Measurements from ENCODE around the gene ZER1.
A peak's percentile ranks its signal among the peaks of the same experiment; 100 is the strongest.

The ZER1 gene

GRCh38 chr9:128771745-128772519, at the start of gene ZER1:
Gene ZER1, minus strand, starts transcription at chr9:128771927. Its CDS starts 16,362 bp downstream, at chr9:128755565.
- peak within 1 kb of the TSS; percentile 98 for H3K4me3 Mint-ChIP-seq
- peak within 1 kb of the TSS; percentile 97 for H3K27ac Mint-ChIP-seq
- H3K9me3 Mint-ChIP-seq, result peaks cover 5% of the 10 kb centered on the region
- peaks cover 13% of the 10 kb centered on the region for H3K4me1 Mint-ChIP-seq (ENCODE audit: low read depth)
- no peaks in the 10 kb centered on the region for H3K27me3 Mint-ChIP-seq (ENCODE audit: low read depth)
- no peaks in the 10 kb centered on the region for H3K36me3 Mint-ChIP-seq (ENCODE audit: low read depth)

- peaks cover 13% of the 10 kb centered on the region for H3K36me3 Mint-ChIP-seq (ENCODE audit: low read depth)
- H3K4me1 Mint-ChIP-seq (ENCODE audit: low read depth), result peaks cover 5% of the 10 kb centered on the region
- H3K9me3 Mint-ChIP-seq, result no peaks in the 10 kb centered on the region
- H3K4me3 Mint-ChIP-seq, result peak overlapping the region; percentile 17
- H3K27me3 Mint-ChIP-seq (ENCODE audit: low read depth), result no peaks in the 10 kb centered on the region
- no peak overlapping the region for H3K27ac Mint-ChIP-seq
Measured at GRCh38 chr9:128820665-128821583, 49.2 kb upstream of the ZER1 start.

GRCh38 chr9:128819716-128820664, 48.3 kb upstream of the ZER1 start:
- Mint-ChIP-seq H3K4me3 (peak overlapping the region; percentile 34), H3K27ac (no peak overlapping the region), H3K9me3 (no peaks in the 10 kb centered on the region), H3K4me1 (ENCODE audit: low read depth) (peaks cover 5% of the 10 kb centered on the region), H3K27me3 (ENCODE audit: low read depth) (no peaks in the 10 kb centered on the region), H3K36me3 (ENCODE audit: low read depth) (peaks cover 13% of the 10 kb centered on the region)

- Mint-ChIP-seq H3K27me3 (ENCODE audit: low read depth) (no peaks in the 10 kb centered on the region), H3K36me3 (ENCODE audit: low read depth) (peaks cover 10% of the 10 kb centered on the region), H3K9me3 (no peaks in the 10 kb centered on the region), H3K4me3 (peak overlapping the region; percentile 72), H3K4me1 (ENCODE audit: low read depth) (peaks cover 5% of the 10 kb centered on the region), H3K27ac (peak overlapping the region; percentile 80)
Measured at GRCh38 chr9:128818839-128819715, 47.4 kb upstream of the ZER1 start.

- H3K36me3 Mint-ChIP-seq (ENCODE audit: low read depth), result peaks cover 9% of the 10 kb centered on the region
- no peaks in the 10 kb centered on the region for H3K27me3 Mint-ChIP-seq (ENCODE audit: low read depth)
- H3K4me3 Mint-ChIP-seq, result peak within 1 kb of the TSS; percentile 82
- H3K27ac Mint-ChIP-seq, result peak within 1 kb of the TSS; percentile 80
- peaks cover 5% of the 10 kb centered on the region for H3K4me1 Mint-ChIP-seq (ENCODE audit: low read depth)
- no peaks in the 10 kb centered on the region for H3K9me3 Mint-ChIP-seq
Measured at GRCh38 chr9:128818099-128818838, 46.5 kb upstream of the ZER1 start, which contains the start of gene ENDOG. Gene ENDOG, plus strand, starts transcription at chr9:128818500. Its CDS starts 185 bp downstream, at chr9:128818685.

- Mint-ChIP-seq H3K36me3 (ENCODE audit: low read depth) (peaks cover 3% of the 10 kb centered on the region), H3K27ac (no peak overlapping the region), H3K4me3 (no peak overlapping the region), H3K9me3 (no peaks in the 10 kb centered on the region), H3K27me3 (ENCODE audit: low read depth) (no peaks in the 10 kb centered on the region), H3K4me1 (ENCODE audit: low read depth) (no peaks in the 10 kb centered on the region)
Measured at GRCh38 chr9:128810873-128811272, 39.1 kb upstream of the ZER1 start.

GRCh38 chr9:128809831-128810230, 38.1 kb upstream of the ZER1 start:
- Mint-ChIP-seq H3K4me1 (ENCODE audit: low read depth) (no peaks in the 10 kb centered on the region), H3K9me3 (no peaks in the 10 kb centered on the region), H3K27ac (no peak overlapping the region), H3K36me3 (ENCODE audit: low read depth) (peaks cover 3% of the 10 kb centered on the region), H3K27me3 (ENCODE audit: low read depth) (no peaks in the 10 kb centered on the region), H3K4me3 (no peak overlapping the region)

- peaks cover 3% of the 10 kb centered on the region for H3K36me3 Mint-ChIP-seq (ENCODE audit: low read depth)
- no peaks in the 10 kb centered on the region for H3K27me3 Mint-ChIP-seq (ENCODE audit: low read depth)
- H3K4me3 Mint-ChIP-seq, result no peak overlapping the region
- no peaks in the 10 kb centered on the region for H3K4me1 Mint-ChIP-seq (ENCODE audit: low read depth)
- no peaks in the 10 kb centered on the region for H3K9me3 Mint-ChIP-seq
- no peak overlapping the region for H3K27ac Mint-ChIP-seq
Measured at GRCh38 chr9:128809036-128809599, 37.4 kb upstream of the ZER1 start.

GRCh38 chr9:128808543-128808942, 36.8 kb upstream of the ZER1 start:
- Mint-ChIP-seq H3K4me1 (ENCODE audit: low read depth) (no peaks in the 10 kb centered on the region), H3K4me3 (no peak overlapping the region)

GRCh38 chr9:128807827-128808226, 36.1 kb upstream of the ZER1 start:
- no peak overlapping the region for H3K27ac Mint-ChIP-seq
- H3K36me3 Mint-ChIP-seq (ENCODE audit: low read depth), result peaks cover 3% of the 10 kb centered on the region
- H3K9me3 Mint-ChIP-seq, result no peaks in the 10 kb centered on the region
- no peaks in the 10 kb centered on the region for H3K27me3 Mint-ChIP-seq (ENCODE audit: low read depth)
- no peak overlapping the region for H3K4me3 Mint-ChIP-seq
- H3K4me1 Mint-ChIP-seq (ENCODE audit: low read depth), result no peaks in the 10 kb centered on the region

More at GRCh38 chr9:128808543-128808942, 36.8 kb upstream of the ZER1 start:
- Mint-ChIP-seq H3K36me3 (ENCODE audit: low read depth) (peaks cover 3% of the 10 kb centered on the region), H3K27ac (no peak overlapping the region), H3K9me3 (no peaks in the 10 kb centered on the region), H3K27me3 (ENCODE audit: low read depth) (no peaks in the 10 kb centered on the region)

GRCh38 chr9:128805661-128806060, 33.9 kb upstream of the ZER1 start:
- Mint-ChIP-seq H3K27me3 (ENCODE audit: low read depth) (no peaks in the 10 kb centered on the region), H3K27ac (no peak overlapping the region), H3K4me3 (no peak overlapping the region), H3K9me3 (no peaks in the 10 kb centered on the region), H3K4me1 (ENCODE audit: low read depth) (no peaks in the 10 kb centered on the region), H3K36me3 (ENCODE audit: low read depth) (peaks cover 3% of the 10 kb centered on the region)

- Mint-ChIP-seq H3K27me3 (ENCODE audit: low read depth) (no peaks in the 10 kb centered on the region), H3K9me3 (no peaks in the 10 kb centered on the region), H3K4me1 (ENCODE audit: low read depth) (no peaks in the 10 kb centered on the region), H3K36me3 (ENCODE audit: low read depth) (no peaks in the 10 kb centered on the region), H3K27ac (no peak overlapping the region), H3K4me3 (no peak overlapping the region)
Measured at GRCh38 chr9:128802482-128802881, 30.8 kb upstream of the ZER1 start.

Measured in T-helper 1 cell treated with Interleukin-12 subunit alpha and Interleukin-12 subunit beta and Interleukin-4 antibody, amounts not matched to agents 30 μg/mL and 1 μg/mL, for 36 hours (primary cell).